Keratinocyte (primary cell): Measurements from ENCODE around the gene VTI1A. TPM values are rescaled to one million over a fixed set of nuclear protein-coding genes. Genes with fewer than 3 reads are reported as not detected.

Source experiments
- DNase-seq: peaks from one replicate; pipeline ENCODE4 v3.0.0-alpha.2; 2011; ENCODE audit warnings: low read depth, missing footprints, low spot score
- FAIRE-seq: peaks from 2 replicates; lab custom pipeline; 2011; peaks lifted over from hg19 to GRCh38; lab: Jason Lieb, UNC
- H2AFZ ChIP-seq: 2 replicates; pipeline ENCODE4 v1.6.0; 2012; ENCODE audit warnings: low read length, control low read depth, inconsistent platforms; ENCODE audit not compliant: control insufficient read depth
- H3K27ac ChIP-seq: 2 replicates; pipeline ENCODE4 v1.5.1; 2011; ENCODE audit warnings: low read length; ENCODE audit not compliant: control insufficient read depth, insufficient read depth
- H3K27me3 ChIP-seq: 3 replicates; pipeline ENCODE4 v1.6.0; 2011; ENCODE audit warnings: low read length; ENCODE audit not compliant: control insufficient read depth, insufficient read depth; ENCODE audit errors: extremely low read depth
- H3K36me3 ChIP-seq, 2 experiments: 2 replicates in 1 of 2; 3 replicates in 1 of 2; pipeline ENCODE4 v1.5.1; 2011; ENCODE audit warnings: low read length in 2 of 2, mild to moderate bottlenecking in 1 of 2; ENCODE audit not compliant: control insufficient read depth in 2 of 2, insufficient read depth in 2 of 2; ENCODE audit errors: extremely low read depth in 1 of 2
- H3K4me1 ChIP-seq: 3 replicates; pipeline ENCODE4 v1.5.1; 2011; ENCODE audit warnings: low read length; ENCODE audit not compliant: control insufficient read depth, insufficient read depth; ENCODE audit errors: extremely low read depth
- H3K4me2 ChIP-seq: 3 replicates; pipeline ENCODE4 v1.6.0; 2011; ENCODE audit warnings: low read depth, low read length; ENCODE audit not compliant: control insufficient read depth, insufficient read depth; ENCODE audit errors: extremely low read depth
- H3K4me3 ChIP-seq, 3 experiments: fragments of 200-600 bp in 1 of 3; sonication (generic) in 1 of 3; 2 replicates in 2 of 3; 3 replicates in 1 of 3; pipeline ENCODE4 v1.5.1; 2011 to 2016; ENCODE audit warnings: low read length in 3 of 3, mild to moderate bottlenecking in 3 of 3, control low read depth in 2 of 3, inconsistent platforms in 1 of 3, low read depth in 1 of 3, mixed read lengths in 1 of 3, mixed run types in 1 of 3, moderate library complexity in 1 of 3; ENCODE audit not compliant: control insufficient read depth in 2 of 3, insufficient read depth in 2 of 3; ENCODE audit errors: extremely low read depth in 1 of 3
- H3K79me2 ChIP-seq: 2 replicates; pipeline ENCODE4 v1.6.0; 2012; ENCODE audit warnings: low read length; ENCODE audit not compliant: control insufficient read depth, insufficient read depth
- H3K9ac ChIP-seq: 3 replicates; pipeline ENCODE4 v1.6.0; 2011; ENCODE audit warnings: low read length; ENCODE audit not compliant: control insufficient read depth, insufficient read depth; ENCODE audit errors: extremely low read depth
- H3K9me1 ChIP-seq: 3 replicates; pipeline ENCODE4 v1.6.0; 2011; ENCODE audit warnings: low read length; ENCODE audit not compliant: control insufficient read depth, insufficient read depth; ENCODE audit errors: extremely low read depth
- H3K9me3 ChIP-seq: 2 replicates; pipeline ENCODE4 v1.5.1; 2012; ENCODE audit warnings: low read depth, low read length; ENCODE audit not compliant: control insufficient read depth
- H4K20me1 ChIP-seq: 3 replicates; pipeline ENCODE4 v1.6.0; 2011; ENCODE audit warnings: low read length; ENCODE audit not compliant: control insufficient read depth, insufficient read depth; ENCODE audit errors: extremely low read depth
- EZH2 ChIP-seq: IDR thresholded peaks from one replicate; pipeline ENCODE4 v1.6.1; 2012; ENCODE audit warnings: inconsistent platforms, mild to moderate bottlenecking, low read length, moderate library complexity
- dilution Hi-C: fragments of 300-500 bp; cut with MboI; formaldehyde crosslinking; loops from one replicate; pipeline ENCODE4 v1.7.0; 2020; ENCODE audit warnings: low sequenced_read_pairs; ENCODE audit not compliant: extremely low pct_ligation_motif_present
- polyA plus RNA-seq, 5 experiments: library from polyadenylated mRNA; depleted of rRNA in 3 of 5; stranded (reverse) in 3 of 5; stranded (forward) in 1 of 5; unstranded in 1 of 5; fragments of >200 nt; gene quantifications; 1 replicate in 1 of 5; 2 replicates in 3 of 5; 3 replicates in 1 of 5; pipeline versions ENCODE4 v1.2.1 to v1.2.3, GENCODE V29; 2011 to 2012; ENCODE audit warnings: missing spikeins in 2 of 5, low read depth in 1 of 5, low replicate concordance in 1 of 5
- TF ChIP-seq, protein P1 (sequence below), 3 experiments: IDR thresholded peaks in 1 of 3; conservative IDR thresholded peaks in 1 of 3; optimal IDR thresholded peaks in 1 of 3; 2 replicates in 2 of 3; 3 replicates in 1 of 3; pipeline versions ENCODE3 to v1.5.1; 2011; ENCODE audit warnings: low read length in 3 of 3, mild to moderate bottlenecking in 3 of 3, moderate library complexity in 2 of 3, control low read depth in 1 of 3, inconsistent platforms in 1 of 3; ENCODE audit not compliant: insufficient read depth in 2 of 3; ENCODE audit errors: extremely low read depth in 1 of 3

The VTI1A gene
- polyA plus RNA-seq, 1 donor (not counting 4 experiments of a cell fraction or from before 2014, with no cell fraction given), result 18.5 TPM

DNA sequence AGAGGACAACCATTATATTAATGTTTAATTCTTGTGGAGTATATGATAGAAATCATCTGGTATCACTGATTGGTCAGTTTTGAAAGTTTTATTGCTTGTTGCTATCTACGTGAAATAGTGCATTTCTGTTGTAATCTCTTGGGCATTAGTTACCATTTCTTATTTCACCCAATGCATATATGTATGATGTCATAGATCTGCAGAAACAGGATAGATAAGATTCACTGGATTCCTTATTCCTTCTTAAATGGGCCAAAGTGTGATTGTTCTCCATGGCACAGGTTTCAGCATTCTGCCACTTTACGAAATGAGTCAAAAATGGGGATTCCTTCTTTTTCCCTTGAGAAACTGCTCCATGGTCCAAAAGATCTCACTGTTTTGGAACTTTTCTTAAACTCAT lies 56.6 kb downstream of the VTI1A start:
- H3K4me3 ChIP-seq, result no peak overlapping the region
- no peaks in the 10 kb centered on the region for H3K9me1 ChIP-seq
- dilution Hi-C loops, result no loop called here
- no peak overlapping the region for H2AFZ ChIP-seq
- no peak for FAIRE-seq
- H3K27me3 ChIP-seq, result no peaks in the 10 kb centered on the region
- no peak overlapping the region for H3K27ac ChIP-seq
- no peaks in the 10 kb centered on the region for H3K79me2 ChIP-seq
- H3K9me3 ChIP-seq, result no peaks in the 10 kb centered on the region
- no peaks in the 10 kb centered on the region for H4K20me1 ChIP-seq
- no peaks in the 10 kb centered on the region for H3K36me3 ChIP-seq
- no peak for TF ChIP-seq EZH2
- TF ChIP-seq, protein P1, sequence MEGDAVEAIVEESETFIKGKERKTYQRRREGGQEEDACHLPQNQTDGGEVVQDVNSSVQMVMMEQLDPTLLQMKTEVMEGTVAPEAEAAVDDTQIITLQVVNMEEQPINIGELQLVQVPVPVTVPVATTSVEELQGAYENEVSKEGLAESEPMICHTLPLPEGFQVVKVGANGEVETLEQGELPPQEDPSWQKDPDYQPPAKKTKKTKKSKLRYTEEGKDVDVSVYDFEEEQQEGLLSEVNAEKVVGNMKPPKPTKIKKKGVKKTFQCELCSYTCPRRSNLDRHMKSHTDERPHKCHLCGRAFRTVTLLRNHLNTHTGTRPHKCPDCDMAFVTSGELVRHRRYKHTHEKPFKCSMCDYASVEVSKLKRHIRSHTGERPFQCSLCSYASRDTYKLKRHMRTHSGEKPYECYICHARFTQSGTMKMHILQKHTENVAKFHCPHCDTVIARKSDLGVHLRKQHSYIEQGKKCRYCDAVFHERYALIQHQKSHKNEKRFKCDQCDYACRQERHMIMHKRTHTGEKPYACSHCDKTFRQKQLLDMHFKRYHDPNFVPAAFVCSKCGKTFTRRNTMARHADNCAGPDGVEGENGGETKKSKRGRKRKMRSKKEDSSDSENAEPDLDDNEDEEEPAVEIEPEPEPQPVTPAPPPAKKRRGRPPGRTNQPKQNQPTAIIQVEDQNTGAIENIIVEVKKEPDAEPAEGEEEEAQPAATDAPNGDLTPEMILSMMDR (optimal IDR thresholded peaks at IDR 0.05 in 1 of 3, IDR thresholded peaks at IDR 0.05 in 1 of 3, conservative IDR thresholded peaks at IDR 0.05 in 1 of 3; ENCODE audit: extremely low read depth in 1 of 3, insufficient read depth in 2 of 3, low read length in 3 of 3), result no peak
- peaks cover 2% of the 10 kb centered on the region for H3K4me1 ChIP-seq
- no peak overlapping the region for H3K9ac ChIP-seq
- no peak for DNase-seq
- H3K4me2 ChIP-seq, result no peak overlapping the region

DNA sequence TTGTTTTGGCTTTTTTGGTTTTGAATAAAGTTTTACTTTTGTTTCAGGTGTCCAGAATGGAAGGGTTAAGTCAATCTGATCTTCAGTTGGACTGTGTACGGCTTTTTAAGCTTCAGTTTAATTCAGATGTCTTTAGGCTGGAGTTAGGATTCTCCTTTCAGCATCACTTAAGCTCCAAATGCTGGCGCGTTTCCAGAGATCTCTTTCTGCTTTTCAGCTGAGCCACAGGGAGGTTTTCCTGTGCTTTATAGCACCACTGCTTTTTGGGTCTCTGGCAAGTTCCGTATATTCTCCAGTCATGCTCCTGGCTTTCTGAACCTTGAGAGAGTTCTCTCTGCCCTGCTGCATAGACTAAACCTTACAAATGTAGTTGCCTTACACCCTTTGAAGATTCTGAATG lies 60.0 kb downstream of the VTI1A start:
- Histone ChIP-seq H3K4me2 (no peak overlapping the region), H3K9ac (no peak overlapping the region), H3K9me1 (no peaks in the 10 kb centered on the region), H3K79me2 (no peaks in the 10 kb centered on the region), H3K9me3 (no peaks in the 10 kb centered on the region), H3K4me3 (no peak overlapping the region), H4K20me1 (no peaks in the 10 kb centered on the region), H3K4me1 (peaks cover 2% of the 10 kb centered on the region), H2AFZ (no peak overlapping the region), H3K27me3 (no peaks in the 10 kb centered on the region), H3K27ac (no peak overlapping the region), H3K36me3 (no peaks in the 10 kb centered on the region)
- DNase-seq, result no peak
- FAIRE-seq, result no peak
- dilution Hi-C loops, result no loop called here
- TF ChIP-seq EZH2, result no peak
- TF ChIP-seq, protein P1 (optimal IDR thresholded peaks at IDR 0.05 in 1 of 3, IDR thresholded peaks at IDR 0.05 in 1 of 3, conservative IDR thresholded peaks at IDR 0.05 in 1 of 3; ENCODE audit: extremely low read depth in 1 of 3, insufficient read depth in 2 of 3, low read length in 3 of 3), result no peak
